Activated naive CD4-positive, alpha-beta T cell treated with anti-CD3 and anti-CD28 coated beads, Interleukin-2, amount 50 U/mL, for 72 hours (primary cell): Measurements from ENCODE around the gene INF2. TPM values are rescaled to one million over a fixed set of nuclear protein-coding genes. Genes with fewer than 3 reads are reported as not detected.

ENCODE experiments used
- ATAC-seq, 2 donors: fragments of 150-1000 bp; cut with Tn5 transposase; 2 replicates each; pipeline ENCODE4 v1.10.0; 2021; ENCODE audit warnings: mild to moderate bottlenecking in 2 of 2, moderate library complexity in 2 of 2
- DNase-seq, 2 donors: peaks; one replicate each; pipeline ENCODE4 v3.0.0; 2021 to 2022; ENCODE audit warnings: low spot score in 2 of 2
- H3K27ac Mint-ChIP-seq, 2 donors: one replicate each; pipeline ENCODE4 v1.8.0; 2022; ENCODE audit warnings: mild to moderate bottlenecking in 2 of 2, mixed read lengths in 2 of 2
- H3K36me3 Mint-ChIP-seq, 2 donors: one replicate each; pipeline ENCODE4 v1.8.0; 2022; ENCODE audit warnings: mixed read lengths in 2 of 2
- H3K9me3 Mint-ChIP-seq, 2 donors: one replicate each; pipeline ENCODE4 v1.8.0; 2022; ENCODE audit warnings: mixed read lengths in 2 of 2
- total RNA-seq, 2 donors: library from RNA; stranded (reverse); gene quantifications; one replicate each; pipeline ENCODE4 v1.2.3, GENCODE V29; 2022

INF2 gene
- total RNA-seq, 2 donors from 2014 or later, result 48.6 to 82.7 TPM

- Mint-ChIP-seq H3K9me3 (no peaks in the 10 kb centered on the region), H3K27ac (peak within 1 kb of the TSS; percentile 90 to 92), H3K36me3 (peaks cover 6 to 15% of the 10 kb centered on the region in 2 donors)
- peak; percentile 92 to 93 for ATAC-seq
- peak; percentile 99 to 100 for DNase-seq
These were observed 63.5 kb downstream of the INF2 start, which contains the start of gene SIVA1 for GRCh38 chr14:104752735-104753527. Gene SIVA1 (plus strand): TSS chr14:104753147. CDS start chr14:104753202, 55 bp downstream.

- peak overlapping the region; percentile 90 to 91 for H3K27ac Mint-ChIP-seq
- peak in 1 of 2 donors; percentile 21 for DNase-seq
- ATAC-seq, result no peak
- no peaks in the 10 kb centered on the region for H3K9me3 Mint-ChIP-seq
- H3K36me3 Mint-ChIP-seq, result peaks cover 6 to 15% of the 10 kb centered on the region in 2 donors
These were observed 64.3 kb downstream of the INF2 start for GRCh38 chr14:104753528-104754212.

GRCh38 chr14:104754213-104754851, 64.9 kb downstream of the INF2 start:
- Mint-ChIP-seq H3K9me3 (no peaks in the 10 kb centered on the region), H3K36me3 (peaks cover 6 to 15% of the 10 kb centered on the region in 2 donors), H3K27ac (peak overlapping the region; percentile 90 to 91)
- DNase-seq (no peak), ATAC-seq (no peak)

- DNase-seq (no peak), ATAC-seq (no peak)
- no peaks in the 10 kb centered on the region for H3K9me3 Mint-ChIP-seq
- peaks cover 6 to 15% of the 10 kb centered on the region in 2 donors for H3K36me3 Mint-ChIP-seq
- no peak overlapping the region for H3K27ac Mint-ChIP-seq
These were observed 66.2 kb downstream of the INF2 start for GRCh38 chr14:104755621-104756020.

- Mint-ChIP-seq H3K27ac (peak overlapping the region in 1 of 2 donors; percentile 85), H3K36me3 (peaks cover 6 to 19% of the 10 kb centered on the region in 2 donors), H3K9me3 (no peaks in the 10 kb centered on the region)
- DNase-seq (no peak), ATAC-seq (no peak)
These were observed 67.2 kb downstream of the INF2 start for GRCh38 chr14:104756477-104757237.

- Mint-ChIP-seq H3K27ac (peak overlapping the region in 1 of 2 donors; percentile 85), H3K36me3 (peaks cover 6 to 19% of the 10 kb centered on the region in 2 donors)
- ATAC-seq, result no peak
These were observed 67.8 kb downstream of the INF2 start for GRCh38 chr14:104757238-104757585.

GRCh38 chr14:104757681-104758392, 68.4 kb downstream of the INF2 start:
- no peak for ATAC-seq
- Mint-ChIP-seq H3K36me3 (peaks cover 5 to 19% of the 10 kb centered on the region in 2 donors), H3K27ac (peak overlapping the region in 1 of 2 donors; percentile 0), H3K9me3 (no peaks in the 10 kb centered on the region)
- no peak for DNase-seq

More at GRCh38 chr14:104757238-104757585, 67.8 kb downstream of the INF2 start:
- no peak for DNase-seq
- no peaks in the 10 kb centered on the region for H3K9me3 Mint-ChIP-seq

GRCh38 chr14:104758981-104759969, 69.9 kb downstream of the INF2 start:
- no peaks in the 10 kb centered on the region for H3K9me3 Mint-ChIP-seq
- ATAC-seq (no peak), DNase-seq (no peak)
- peaks cover 0 to 10% of the 10 kb centered on the region in 2 donors for H3K36me3 Mint-ChIP-seq
- H3K27ac Mint-ChIP-seq, result peak overlapping the region in 1 of 2 donors; percentile 19

GRCh38 chr14:104765517-104765916, 76.1 kb downstream of the INF2 start:
- Mint-ChIP-seq H3K9me3 (no peaks in the 10 kb centered on the region), H3K36me3 (peaks cover 0 to 4% of the 10 kb centered on the region in 2 donors), H3K27ac (no peak overlapping the region)
- DNase-seq (no peak), ATAC-seq (no peak)

GRCh38 chr14:104766256-104766862, 76.9 kb downstream of the INF2 start:
- Mint-ChIP-seq H3K9me3 (peaks cover 0 to 4% of the 10 kb centered on the region in 2 donors), H3K27ac (no peak overlapping the region), H3K36me3 (peaks cover 6 to 8% of the 10 kb centered on the region in 2 donors)
- DNase-seq, result no peak
- ATAC-seq, result no peak

- no peak for ATAC-seq
- Mint-ChIP-seq H3K27ac (no peak overlapping the region), H3K36me3 (peaks cover 12 to 15% of the 10 kb centered on the region in 2 donors), H3K9me3 (peaks cover 0 to 4% of the 10 kb centered on the region in 2 donors)
- no peak for DNase-seq
These were observed 77.6 kb downstream of the INF2 start for GRCh38 chr14:104766863-104767633.

- Mint-ChIP-seq H3K9me3 (peaks cover 0 to 4% of the 10 kb centered on the region in 2 donors), H3K36me3 (peaks cover 16 to 17% of the 10 kb centered on the region in 2 donors), H3K27ac (no peak overlapping the region)
- no peak for DNase-seq
- no peak for ATAC-seq
These were observed 78.2 kb downstream of the INF2 start for GRCh38 chr14:104767634-104767918.

- Mint-ChIP-seq H3K36me3 (peaks cover 16 to 18% of the 10 kb centered on the region in 2 donors), H3K9me3 (peaks cover 0 to 4% of the 10 kb centered on the region in 2 donors), H3K27ac (no peak overlapping the region)
- peak; percentile 87 to 99 for DNase-seq
- ATAC-seq, result peak; percentile 93 to 94
These were observed 79.3 kb downstream of the INF2 start for GRCh38 chr14:104768437-104769323.
